Nephron progenitor cell (in vitro differentiated cells): ENCODE measurements around the gene TNNT3.

ENCODE experiments used
- DNase-seq: peaks from one replicate; pipeline ENCODE4 v3.0.0; 2021
- H3K27ac Mint-ChIP-seq: 2 replicates; pipeline ENCODE4 v1.8.0; 2021; ENCODE audit warnings: mild to moderate bottlenecking, moderate library complexity, mixed read lengths
- H3K27me3 Mint-ChIP-seq: 2 replicates; pipeline ENCODE4 v1.8.0; 2021; ENCODE audit warnings: mild to moderate bottlenecking, low read depth, mixed read lengths; ENCODE audit not compliant: poor library complexity
- H3K36me3 Mint-ChIP-seq: 2 replicates; pipeline ENCODE4 v1.8.0; 2021; ENCODE audit warnings: low read depth, mixed read lengths
- H3K4me1 Mint-ChIP-seq: 2 replicates; pipeline ENCODE4 v1.8.0; 2021; ENCODE audit warnings: mixed read lengths
- H3K4me3 Mint-ChIP-seq: 2 replicates; pipeline ENCODE4 v1.8.0; 2021; ENCODE audit warnings: mild to moderate bottlenecking, moderate library complexity, mixed read lengths
- H3K9me3 Mint-ChIP-seq: 2 replicates; pipeline ENCODE4 v1.8.0; 2021; ENCODE audit warnings: mild to moderate bottlenecking, moderate library complexity, mixed read lengths
- CTCF ChIP-seq: fragments of 200-600 bp; sonication (generic); IDR thresholded peaks from 2 replicates; pipeline ENCODE4 v1.5.0; 2021; ENCODE audit warnings: antibody characterized with exemption

TNNT3 gene

GRCh38 chr11:1975185-1975584 is 55.7 kb downstream of the TNNT3 start:
- no peaks in the 10 kb centered on the region for H3K9me3 Mint-ChIP-seq
- H3K36me3 Mint-ChIP-seq, result no peaks in the 10 kb centered on the region
- TF ChIP-seq CTCF, result no peak
- no peak overlapping the region for H3K27ac Mint-ChIP-seq
- DNase-seq, result no peak
- no peak overlapping the region for H3K4me3 Mint-ChIP-seq
- H3K4me1 Mint-ChIP-seq, result no peaks in the 10 kb centered on the region
- no peaks in the 10 kb centered on the region for H3K27me3 Mint-ChIP-seq

DNA sequence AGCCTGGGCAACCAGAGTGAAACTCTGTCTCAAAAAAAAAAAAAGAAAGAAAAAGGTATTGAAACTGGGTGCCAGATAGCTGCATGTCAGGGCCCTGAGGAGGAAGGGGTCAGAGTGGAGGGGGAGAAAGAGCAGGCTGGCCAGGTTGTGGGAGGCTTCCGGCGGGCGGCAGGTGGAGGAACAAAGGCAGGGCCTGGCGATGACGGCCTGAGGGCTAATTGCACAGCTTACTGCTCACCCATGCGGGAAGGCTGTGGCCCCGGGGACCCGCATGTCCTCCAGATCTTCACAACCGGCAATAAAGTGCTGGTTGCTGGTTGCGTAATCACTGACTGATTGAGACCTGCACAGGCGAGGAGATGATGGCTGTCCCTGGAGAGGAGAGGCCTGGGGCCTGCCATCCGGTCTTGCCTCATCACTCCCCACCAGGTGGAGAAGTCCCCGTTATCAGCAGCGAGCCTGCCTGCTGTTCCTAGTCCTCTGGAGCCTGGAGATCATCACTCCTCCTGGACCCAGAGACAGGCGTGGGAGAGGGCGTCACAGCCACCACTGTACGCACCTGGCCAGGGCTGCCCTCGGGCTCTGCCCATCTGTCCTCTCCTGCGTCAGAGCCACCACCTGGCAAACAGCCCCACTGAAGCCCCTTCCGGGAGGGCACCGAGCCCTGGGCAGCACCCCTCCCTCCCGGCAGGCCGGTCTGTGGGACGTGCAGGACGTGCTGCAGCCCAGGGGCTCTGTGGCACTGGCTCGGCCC is 59.4 kb downstream of the TNNT3 start:
- Mint-ChIP-seq H3K4me1 (no peaks in the 10 kb centered on the region), H3K9me3 (no peaks in the 10 kb centered on the region), H3K4me3 (no peak overlapping the region), H3K27ac (no peak overlapping the region), H3K36me3 (no peaks in the 10 kb centered on the region), H3K27me3 (no peaks in the 10 kb centered on the region)
- DNase-seq, result no peak
- no peak for TF ChIP-seq CTCF

GRCh38 chr11:1979607-1980006 is 60.1 kb downstream of the TNNT3 start:
- TF ChIP-seq CTCF, result no peak
- Mint-ChIP-seq H3K9me3 (no peaks in the 10 kb centered on the region), H3K4me1 (no peaks in the 10 kb centered on the region), H3K36me3 (no peaks in the 10 kb centered on the region), H3K27me3 (no peaks in the 10 kb centered on the region), H3K27ac (no peak overlapping the region), H3K4me3 (no peak overlapping the region)
- DNase-seq, result no peak

GRCh38 chr11:1982873-1983600 is 63.5 kb downstream of the TNNT3 start:
- no peaks in the 10 kb centered on the region for H3K4me1 Mint-ChIP-seq
- no peak overlapping the region for H3K4me3 Mint-ChIP-seq
- no peaks in the 10 kb centered on the region for H3K27me3 Mint-ChIP-seq
- no peak for TF ChIP-seq CTCF
- no peak overlapping the region for H3K27ac Mint-ChIP-seq
- no peak for DNase-seq
- no peaks in the 10 kb centered on the region for H3K9me3 Mint-ChIP-seq
- H3K36me3 Mint-ChIP-seq, result no peaks in the 10 kb centered on the region

DNA sequence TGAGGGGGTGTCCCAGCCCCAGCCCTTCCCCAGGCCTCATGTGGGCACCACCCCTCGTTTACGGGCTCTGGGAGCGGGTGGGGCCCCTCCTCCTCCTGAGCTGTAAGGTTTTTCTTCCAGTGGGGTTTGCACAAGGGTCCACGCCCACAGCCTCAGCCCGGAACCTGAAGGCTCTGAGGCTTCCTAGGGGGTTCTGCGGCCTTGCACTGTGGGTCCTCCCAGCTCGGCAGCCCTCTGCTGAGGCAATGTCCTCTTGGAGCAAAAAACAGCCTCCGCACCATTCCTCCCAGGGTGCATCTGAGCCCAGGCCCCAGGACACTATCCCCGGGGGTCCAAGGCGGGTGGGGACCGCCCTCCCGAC is 64.1 kb downstream of the TNNT3 start:
- Mint-ChIP-seq H3K36me3 (no peaks in the 10 kb centered on the region), H3K4me3 (no peak overlapping the region), H3K27ac (no peak overlapping the region), H3K27me3 (no peaks in the 10 kb centered on the region), H3K4me1 (no peaks in the 10 kb centered on the region), H3K9me3 (no peaks in the 10 kb centered on the region)
- no peak for TF ChIP-seq CTCF
- DNase-seq, result no peak

GRCh38 chr11:1987024-1987423 is 67.5 kb downstream of the TNNT3 start:
- Mint-ChIP-seq H3K4me3 (no peak overlapping the region), H3K4me1 (no peaks in the 10 kb centered on the region), H3K27ac (no peak overlapping the region), H3K36me3 (no peaks in the 10 kb centered on the region), H3K9me3 (no peaks in the 10 kb centered on the region), H3K27me3 (no peaks in the 10 kb centered on the region)
- no peak for TF ChIP-seq CTCF
- DNase-seq, result no peak
